Breast epithelium (tissue), 4 donors: ENCODE measurements around the gene FITM1. TPM values are rescaled to one million over a fixed set of nuclear protein-coding genes. Genes with fewer than 3 reads are reported as not detected.

ENCODE experiments used
- DNase-seq, 2 donors: peaks; one replicate each; pipeline ENCODE4 v3.0.0-alpha.2; 2019; ENCODE audit warnings: low spot score in 2 of 2
- H3K27ac ChIP-seq, 2 donors: fragments of 200-600 bp; sonication (generic) in 1 of 2; one replicate each; pipeline ENCODE4 v1.5.1; 2016 to 2019; ENCODE audit warnings: mild to moderate bottlenecking in 1 of 2
- H3K27me3 ChIP-seq, 2 donors: fragments of 200-600 bp; sonication (generic) in 1 of 2; one replicate each; pipeline versions ENCODE4 v1.5.1 to v1.6.0; 2017 to 2019; ENCODE audit warnings: control low read depth in 1 of 2, mild to moderate bottlenecking in 1 of 2
- H3K36me3 ChIP-seq: fragments of 200-600 bp; one replicate; pipeline ENCODE4 v1.5.1; 2019
- H3K4me1 ChIP-seq, 2 donors: fragments of 200-600 bp; sonication (generic); one replicate each; pipeline ENCODE4 v1.5.1; 2016 to 2019; ENCODE audit warnings: control low read depth in 1 of 2
- H3K4me3 ChIP-seq, 3 donors: fragments of 200-600 bp; sonication (generic); 1 replicate in 2 of 3; 2 replicates in 1 of 3; pipeline ENCODE4 v1.5.1; 2016 to 2019; ENCODE audit warnings: mild to moderate bottlenecking in 3 of 3, moderate library complexity in 2 of 3
- H3K9me3 ChIP-seq, 2 donors: fragments of 200-600 bp; sonication (generic) in 1 of 2; one replicate each; pipeline ENCODE4 v1.5.1; 2016 to 2019; ENCODE audit warnings: control low read depth in 1 of 2
- CTCF ChIP-seq, 3 donors: fragments of 450-650 bp; IDR thresholded peaks; one replicate each; pipeline ENCODE4 v1.5.1; 2016 to 2017; ENCODE audit warnings: antibody characterized with exemption in 3 of 3, mild to moderate bottlenecking in 3 of 3, moderate library complexity in 3 of 3
- POLR2A ChIP-seq: fragments of 450-650 bp; IDR thresholded peaks from one replicate; pipeline ENCODE4 v1.6.1; 2016; ENCODE audit warnings: antibody characterized with exemption, mild to moderate bottlenecking, moderate library complexity
- POLR2AphosphoS5 ChIP-seq, 3 donors: sonication (generic); formaldehyde crosslinking; IDR thresholded peaks; one replicate each; pipeline ENCODE4 v1.6.1; 2017; ENCODE audit warnings: antibody characterized with exemption in 3 of 3
- intact Hi-C: fragments of 100-400 bp; cut with DNase I; formaldehyde crosslinking; loops from one replicate; pipeline ENCODE4 v1.15.1; 2023; ENCODE audit warnings: low total_unique reads
- total RNA-seq, 3 donors: library from RNA; depleted of rRNA; stranded (reverse); fragments of >200 nt; gene quantifications; one replicate each; pipeline ENCODE4 v1.1.0, GENCODE V29; 2016

FITM1 gene
- total RNA-seq, 3 donors from 2014 or later = 1.2 to 2.6 (median 1.6) TPM

- DNase-seq = no peak
- peak overlapping the region; percentile 92 to 96 for H3K27ac ChIP-seq
Measured at GRCh38 chr14:24136684-24137528, 6.4 kb downstream of the FITM1 start.

GRCh38 chr14:24137529-24138395 lies 7.3 kb downstream of the FITM1 start:
- Histone ChIP-seq H3K27me3 (no peaks in the 10 kb centered on the region), H3K27ac (peak overlapping the region; percentile 49 to 92), H3K36me3 (no peaks in the 10 kb centered on the region), H3K9me3 (no peaks in the 10 kb centered on the region), H3K4me3 (no peak overlapping the region), H3K4me1 (peaks cover 5 to 16% of the 10 kb centered on the region in 2 donors)
- TF ChIP-seq POLR2AphosphoS5 (IDR thresholded peaks at IDR 0.05) (no peak), POLR2A (no peak), CTCF (IDR thresholded peaks at IDR 0.05) (no peak)
- intact Hi-C loops = no loop called here
- DNase-seq = no peak

More at GRCh38 chr14:24136684-24137528, 6.4 kb downstream of the FITM1 start:
- Histone ChIP-seq H3K36me3 (no peaks in the 10 kb centered on the region), H3K9me3 (no peaks in the 10 kb centered on the region), H3K27me3 (no peaks in the 10 kb centered on the region), H3K4me3 (peak overlapping the region; percentile 93 to 99 (median 97)), H3K4me1 (peaks cover 5 to 16% of the 10 kb centered on the region in 2 donors)
- TF ChIP-seq CTCF (IDR thresholded peaks at IDR 0.05) (no peak), POLR2A (no peak), POLR2AphosphoS5 (IDR thresholded peaks at IDR 0.05) (no peak)
- intact Hi-C loops = no loop called here

GRCh38 chr14:24138396-24139271 lies 8.2 kb downstream of the FITM1 start:
- peak overlapping the region; percentile 49 to 86 for H3K27ac ChIP-seq
- DNase-seq = no peak
- TF ChIP-seq POLR2AphosphoS5 (IDR thresholded peaks at IDR 0.05) = no peak

GRCh38 chr14:24139272-24139934 lies 8.9 kb downstream of the FITM1 start:
- peaks cover 5 to 16% of the 10 kb centered on the region in 2 donors for H3K4me1 ChIP-seq
- no peaks in the 10 kb centered on the region for H3K27me3 ChIP-seq
- intact Hi-C loops = no loop called here
- TF ChIP-seq CTCF (IDR thresholded peaks at IDR 0.05) (no peak), POLR2A (no peak), POLR2AphosphoS5 (IDR thresholded peaks at IDR 0.05) (no peak)
- H3K27ac ChIP-seq = peak overlapping the region in 1 of 2 donors; percentile 86
- no peaks in the 10 kb centered on the region for H3K36me3 ChIP-seq
- H3K9me3 ChIP-seq = no peaks in the 10 kb centered on the region
- DNase-seq = no peak
- no peak overlapping the region for H3K4me3 ChIP-seq

More at GRCh38 chr14:24138396-24139271, 8.2 kb downstream of the FITM1 start:
- no peaks in the 10 kb centered on the region for H3K36me3 ChIP-seq
- no peaks in the 10 kb centered on the region for H3K9me3 ChIP-seq
- H3K4me3 ChIP-seq = no peak overlapping the region
- H3K27me3 ChIP-seq = no peaks in the 10 kb centered on the region
- peaks cover 5 to 16% of the 10 kb centered on the region in 2 donors for H3K4me1 ChIP-seq
- intact Hi-C loops = no loop called here
